BLaER1 treated with 17β-estradiol and CSF1 and Interleukin-3, amounts not matched to agents 10 nM and 100 nM (cell line): ENCODE results near the gene LDB2.

Experiments
- H3K27ac ChIP-seq, 11 experiments: shearing (Covaris generic); formaldehyde crosslinking; 2 replicates each; pipeline ENCODE4 v1.8.1; 2022
- H3K27me3 ChIP-seq, 11 experiments: shearing (Covaris generic); formaldehyde crosslinking; 2 replicates each; pipeline ENCODE4 v1.8.1; 2022
- H3K36me3 ChIP-seq, 11 experiments: shearing (Covaris generic); formaldehyde crosslinking; 2 replicates each; pipeline ENCODE4 v1.8.1; 2022
- H3K4me1 ChIP-seq, 10 experiments: shearing (Covaris generic); formaldehyde crosslinking; 2 replicates each; pipeline ENCODE4 v1.8.1; 2022
- H3K4me2 ChIP-seq, 11 experiments: shearing (Covaris generic); formaldehyde crosslinking; 2 replicates each; pipeline ENCODE4 v1.8.1; 2022
- H3K4me3 ChIP-seq, 10 experiments: shearing (Covaris generic); formaldehyde crosslinking; 2 replicates each; pipeline ENCODE4 v1.8.1; 2022
- H3K9ac ChIP-seq, 11 experiments: shearing (Covaris generic); formaldehyde crosslinking; 2 replicates each; pipeline ENCODE4 v1.8.1; 2022
- H3K9me3 ChIP-seq, 11 experiments: shearing (Covaris generic); formaldehyde crosslinking; replicated peaks in 1 of 11; 2 replicates each; pipeline ENCODE4 v1.8.1; 2022
- H4K20me1 ChIP-seq, 11 experiments: shearing (Covaris generic); formaldehyde crosslinking; 2 replicates each; pipeline ENCODE4 v1.8.1; 2022
- Cebpa-rat ChIP-seq, 11 experiments: shearing (Covaris generic); IDR thresholded peaks; 2 replicates each; pipeline ENCODE4 v1.8.1; 2022

The LDB2 gene

DNA sequence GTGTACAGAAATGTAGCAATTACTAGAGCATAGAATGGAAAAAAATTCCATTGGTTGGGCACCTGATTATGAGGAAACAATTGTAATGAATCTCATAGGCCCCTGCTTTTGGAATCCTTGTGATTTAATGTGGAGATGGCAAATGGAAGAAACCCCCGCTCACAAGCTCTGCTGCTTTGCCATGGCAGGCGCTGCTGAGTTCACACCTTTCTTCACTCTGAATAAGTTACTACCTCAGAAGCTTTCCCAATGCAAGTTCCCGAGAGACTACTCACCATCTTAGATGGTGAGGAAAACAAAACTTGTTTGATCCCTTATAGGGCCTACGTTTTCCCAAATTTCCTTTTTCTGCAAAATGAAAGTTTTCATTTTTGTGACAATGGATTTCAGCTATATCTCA lies 405.6 kb downstream of the LDB2 start:
- no peak overlapping the region for H3K9ac ChIP-seq
- no peaks in the 10 kb centered on the region for H3K4me1 ChIP-seq
- no peaks in the 10 kb centered on the region; a peak in 1 of 22 replicates for H3K36me3 ChIP-seq
- no peaks in the 10 kb centered on the region for H4K20me1 ChIP-seq
- no peak overlapping the region for H3K4me2 ChIP-seq
- no peak for TF ChIP-seq Cebpa-rat (IDR thresholded peaks at IDR 0.05)
- H3K27me3 ChIP-seq, result no peaks in the 10 kb centered on the region
- H3K4me3 ChIP-seq, result no peak overlapping the region
- H3K27ac ChIP-seq, result no peak overlapping the region
- peaks cover 0 to 12% (median 0%) of the 10 kb centered on the region in 11 experiments; a peak in 5 of 22 replicates for H3K9me3 ChIP-seq

DNA sequence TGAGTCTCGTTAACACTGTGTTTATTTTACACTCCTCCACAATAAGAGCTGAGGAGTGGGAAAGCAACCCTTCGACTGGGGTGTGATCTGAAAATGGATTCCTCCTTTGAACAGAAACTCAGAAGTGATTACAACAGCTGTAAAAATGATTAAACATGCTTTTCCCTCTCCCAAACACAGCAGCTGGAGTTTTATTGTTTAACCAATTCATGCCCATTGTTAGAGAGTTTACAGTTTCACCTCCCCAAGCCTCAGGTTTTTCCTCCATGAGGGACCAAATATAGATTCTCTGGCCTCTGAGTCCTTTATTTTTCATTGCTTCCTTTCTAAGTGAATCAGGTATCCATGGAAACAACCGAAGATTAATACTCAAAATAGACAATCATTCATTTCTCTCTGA lies 409.2 kb downstream of the LDB2 start:
- H3K4me3 ChIP-seq, result no peak overlapping the region
- H3K4me2 ChIP-seq, result no peak overlapping the region
- H3K27me3 ChIP-seq, result no peaks in the 10 kb centered on the region
- H3K27ac ChIP-seq, result no peak overlapping the region
- H3K36me3 ChIP-seq, result no peaks in the 10 kb centered on the region; a peak in 1 of 22 replicates
- no peaks in the 10 kb centered on the region for H4K20me1 ChIP-seq
- H3K9ac ChIP-seq, result no peak overlapping the region
- no peak for TF ChIP-seq Cebpa-rat (IDR thresholded peaks at IDR 0.05)
- H3K9me3 ChIP-seq, result peaks cover 0 to 18% (median 0%) of the 10 kb centered on the region in 11 experiments; a peak in 5 of 22 replicates
- no peaks in the 10 kb centered on the region for H3K4me1 ChIP-seq

DNA sequence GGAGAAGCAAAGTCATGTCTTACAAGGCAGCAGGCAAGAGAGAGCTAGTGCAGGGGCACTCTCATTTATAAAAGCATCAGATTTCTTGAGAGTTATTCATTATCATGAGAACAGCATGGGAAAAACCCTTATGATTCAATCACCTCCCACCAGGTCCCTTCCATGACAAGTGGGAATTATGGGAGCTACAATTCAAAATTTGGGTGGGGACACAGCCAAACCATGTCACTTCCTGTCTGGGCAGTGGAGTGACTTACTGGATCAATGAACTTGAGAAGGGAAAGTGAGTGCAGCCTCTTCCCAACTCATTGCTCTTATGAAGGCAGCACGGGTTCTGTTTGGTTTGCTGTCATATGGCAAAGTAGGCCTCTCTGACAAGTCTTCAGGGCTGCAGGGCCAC lies 410.4 kb downstream of the LDB2 start:
- no peak overlapping the region for H3K27ac ChIP-seq
- H3K4me1 ChIP-seq, result no peaks in the 10 kb centered on the region
- H3K4me2 ChIP-seq, result no peak overlapping the region
- no peaks in the 10 kb centered on the region for H4K20me1 ChIP-seq
- H3K36me3 ChIP-seq, result no peaks in the 10 kb centered on the region; a peak in 1 of 22 replicates
- H3K9me3 ChIP-seq, result peaks cover 0 to 18% (median 0%) of the 10 kb centered on the region in 11 experiments; a peak in 5 of 22 replicates
- no peak for TF ChIP-seq Cebpa-rat (IDR thresholded peaks at IDR 0.05)
- H3K9ac ChIP-seq, result no peak overlapping the region
- no peaks in the 10 kb centered on the region for H3K27me3 ChIP-seq
- no peak overlapping the region for H3K4me3 ChIP-seq

DNA sequence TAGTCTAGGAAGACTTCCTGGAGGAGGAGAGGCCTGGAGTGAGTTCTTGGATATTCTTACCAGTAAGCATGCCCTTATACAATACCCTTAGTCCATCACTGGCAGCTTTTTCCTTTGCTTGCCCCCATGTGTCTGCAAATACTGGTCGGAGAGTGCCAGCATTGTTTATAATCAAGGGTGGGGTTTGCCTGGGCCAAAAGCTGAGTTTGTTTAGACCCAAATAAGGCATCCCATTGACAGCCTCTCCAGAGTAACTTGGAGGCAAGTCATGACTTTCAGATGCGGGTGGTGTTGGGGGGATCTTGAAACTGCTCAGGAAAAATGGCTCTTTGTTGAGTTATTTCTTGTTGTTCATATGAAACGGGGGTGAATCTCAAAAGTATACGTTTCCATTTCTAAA lies 413.7 kb downstream of the LDB2 start:
- H3K9ac ChIP-seq, result no peak overlapping the region
- no peak overlapping the region for H3K4me2 ChIP-seq
- H3K9me3 ChIP-seq, result peaks cover 0 to 12% (median 0%) of the 10 kb centered on the region in 11 experiments; a peak in 5 of 22 replicates
- H3K4me1 ChIP-seq, result no peaks in the 10 kb centered on the region
- no peaks in the 10 kb centered on the region for H3K27me3 ChIP-seq
- H3K36me3 ChIP-seq, result no peaks in the 10 kb centered on the region; a peak in 1 of 22 replicates
- no peak for TF ChIP-seq Cebpa-rat (IDR thresholded peaks at IDR 0.05)
- H4K20me1 ChIP-seq, result no peaks in the 10 kb centered on the region
- H3K27ac ChIP-seq, result no peak overlapping the region
- no peak overlapping the region for H3K4me3 ChIP-seq

DNA sequence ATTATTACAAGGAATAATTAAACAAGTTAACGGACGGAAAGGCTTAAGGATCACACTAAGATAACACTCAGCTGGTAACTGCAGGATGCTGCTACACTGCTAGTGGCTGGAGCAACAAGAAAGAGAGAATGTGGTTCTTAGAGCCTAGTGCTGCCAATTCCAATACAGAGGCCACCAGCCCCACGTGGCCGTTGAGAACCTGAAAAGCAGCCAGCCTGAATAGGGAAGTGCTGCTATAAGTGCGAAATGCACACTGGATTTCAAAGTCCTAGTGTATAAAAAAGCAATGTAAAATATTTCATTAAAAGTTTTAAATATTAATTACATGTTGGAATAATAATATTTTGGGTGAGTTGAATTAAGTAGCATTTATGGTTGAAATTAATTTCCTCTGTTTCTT lies 414.9 kb downstream of the LDB2 start:
- Histone ChIP-seq H3K9ac (no peak overlapping the region), H3K27me3 (no peaks in the 10 kb centered on the region), H4K20me1 (no peaks in the 10 kb centered on the region), H3K4me1 (no peaks in the 10 kb centered on the region), H3K27ac (no peak overlapping the region), H3K4me2 (no peak overlapping the region), H3K4me3 (no peak overlapping the region), H3K9me3 (peaks cover 0 to 11% (median 0%) of the 10 kb centered on the region in 11 experiments; a peak in 5 of 22 replicates), H3K36me3 (no peaks in the 10 kb centered on the region; a peak in 1 of 22 replicates)
- TF ChIP-seq Cebpa-rat (IDR thresholded peaks at IDR 0.05), result no peak

DNA sequence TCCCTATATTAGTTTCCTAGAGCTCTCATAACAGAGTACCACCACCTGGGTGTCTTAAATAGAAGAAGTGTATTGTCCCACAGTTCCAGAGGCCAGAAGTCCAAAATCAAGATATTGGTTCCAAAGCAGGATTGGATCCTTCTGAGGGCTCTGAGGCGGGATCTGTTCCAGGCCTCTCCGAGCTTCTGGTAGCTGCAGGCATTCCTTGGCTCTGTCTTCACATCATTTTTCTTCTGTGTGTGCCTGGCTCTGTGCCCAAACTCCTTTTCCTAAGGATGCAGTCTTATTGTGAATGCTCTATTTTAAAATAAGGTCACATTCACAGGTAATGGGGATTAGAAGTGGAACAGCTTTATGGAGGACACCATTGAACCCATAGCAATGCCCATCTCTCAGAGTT lies 418.4 kb downstream of the LDB2 start:
- Histone ChIP-seq H3K9me3 (peaks cover 0 to 10% (median 7%) of the 10 kb centered on the region in 11 experiments; a peak in 15 of 22 replicates), H3K4me1 (no peaks in the 10 kb centered on the region), H3K27ac (no peak overlapping the region), H3K4me3 (no peak overlapping the region), H4K20me1 (no peaks in the 10 kb centered on the region), H3K9ac (no peak overlapping the region), H3K27me3 (no peaks in the 10 kb centered on the region), H3K36me3 (no peaks in the 10 kb centered on the region), H3K4me2 (no peak overlapping the region)
- no peak for TF ChIP-seq Cebpa-rat (IDR thresholded peaks at IDR 0.05)

DNA sequence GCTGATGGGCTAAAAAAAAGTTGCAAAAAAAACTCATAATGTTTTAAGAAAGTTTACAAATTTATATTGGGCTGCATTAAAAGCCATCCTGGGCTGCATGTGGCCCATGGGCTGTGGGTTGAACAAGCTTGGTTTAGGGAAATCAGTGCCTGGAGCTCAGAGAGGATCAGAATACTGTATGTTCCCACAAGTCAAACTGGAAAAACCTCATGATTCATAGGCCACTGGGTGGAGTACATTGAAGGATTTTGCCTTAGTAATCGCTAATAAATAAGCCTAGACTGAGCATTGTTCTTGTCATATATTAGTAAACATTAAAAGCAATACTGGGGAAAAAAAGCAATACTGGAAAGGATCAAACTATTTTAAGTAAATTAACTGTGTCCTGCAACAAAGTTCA lies 425.9 kb downstream of the LDB2 start:
- peaks cover 18 to 30% (median 27%) of the 10 kb centered on the region in 11 experiments; a peak in 21 of 22 replicates for H3K9me3 ChIP-seq
- no peak overlapping the region for H3K27ac ChIP-seq
- no peaks in the 10 kb centered on the region for H3K27me3 ChIP-seq
- no peaks in the 10 kb centered on the region for H3K36me3 ChIP-seq
- no peak overlapping the region for H3K4me3 ChIP-seq
- no peak for TF ChIP-seq Cebpa-rat (IDR thresholded peaks at IDR 0.05)
- no peaks in the 10 kb centered on the region for H3K4me1 ChIP-seq
- no peak overlapping the region for H3K4me2 ChIP-seq
- no peak overlapping the region for H3K9ac ChIP-seq
- H4K20me1 ChIP-seq, result no peaks in the 10 kb centered on the region

DNA sequence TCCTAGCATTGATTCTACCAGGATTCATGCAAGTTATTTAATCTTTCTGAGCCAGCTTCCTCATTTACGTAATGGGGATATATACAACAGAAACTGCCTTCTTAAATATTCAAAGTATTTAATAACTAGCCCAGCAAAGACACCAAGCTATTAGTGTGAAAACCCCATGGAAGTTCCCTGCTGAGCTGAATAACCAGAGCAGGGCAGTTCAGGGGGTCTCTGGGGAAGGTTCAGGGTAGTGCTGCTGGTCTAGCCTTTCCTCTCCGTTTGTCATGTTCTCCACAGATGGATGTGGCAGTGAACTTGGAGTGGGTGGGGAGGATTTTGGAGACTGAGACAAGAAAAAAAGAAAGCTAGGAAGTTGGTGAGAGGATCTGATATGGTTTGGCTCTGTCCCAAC lies 431.4 kb downstream of the LDB2 start:
- Histone ChIP-seq H3K4me1 (no peaks in the 10 kb centered on the region), H3K36me3 (no peaks in the 10 kb centered on the region), H3K4me2 (no peak overlapping the region), H3K27ac (no peak overlapping the region), H3K9me3 (peaks cover under 1 to 6% (median 2%) of the 10 kb centered on the region in 11 experiments; a peak in 12 of 22 replicates), H3K27me3 (no peaks in the 10 kb centered on the region), H4K20me1 (no peaks in the 10 kb centered on the region), H3K4me3 (no peak overlapping the region), H3K9ac (no peak overlapping the region)
- no peak for TF ChIP-seq Cebpa-rat (IDR thresholded peaks at IDR 0.05)

DNA sequence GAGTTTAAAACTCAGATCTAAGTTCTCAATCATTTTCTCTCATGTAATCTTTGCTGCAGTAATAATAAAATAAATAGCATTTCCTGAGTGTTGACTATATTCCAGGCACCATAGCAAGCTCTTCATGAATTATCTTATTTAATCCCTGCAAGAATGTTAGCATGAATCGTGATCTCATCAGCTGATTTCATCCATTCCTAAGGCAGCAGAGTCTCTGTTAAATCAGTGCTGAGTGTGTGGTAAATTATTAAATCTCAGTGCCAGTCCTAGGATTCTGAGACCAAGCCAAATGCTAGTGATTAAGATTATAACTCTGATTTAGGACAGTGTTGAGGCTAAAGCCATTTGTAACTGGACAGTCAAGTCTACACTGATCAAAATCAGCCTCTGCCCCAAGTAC lies 431.9 kb downstream of the LDB2 start:
- H3K27me3 ChIP-seq, result no peaks in the 10 kb centered on the region
- H3K36me3 ChIP-seq, result no peaks in the 10 kb centered on the region
- no peak overlapping the region for H3K27ac ChIP-seq
- no peaks in the 10 kb centered on the region for H3K4me1 ChIP-seq
- H3K9ac ChIP-seq, result no peak overlapping the region
- H3K4me3 ChIP-seq, result no peak overlapping the region
- no peak overlapping the region for H3K4me2 ChIP-seq
- H3K9me3 ChIP-seq, result 0 out of 22 replicates have a peak, but pooled peaks cover 0 to 1% (median 0%) of the 10 kb centered on the region in 11 experiments
- no peaks in the 10 kb centered on the region for H4K20me1 ChIP-seq
- TF ChIP-seq Cebpa-rat (IDR thresholded peaks at IDR 0.05), result no peak

DNA sequence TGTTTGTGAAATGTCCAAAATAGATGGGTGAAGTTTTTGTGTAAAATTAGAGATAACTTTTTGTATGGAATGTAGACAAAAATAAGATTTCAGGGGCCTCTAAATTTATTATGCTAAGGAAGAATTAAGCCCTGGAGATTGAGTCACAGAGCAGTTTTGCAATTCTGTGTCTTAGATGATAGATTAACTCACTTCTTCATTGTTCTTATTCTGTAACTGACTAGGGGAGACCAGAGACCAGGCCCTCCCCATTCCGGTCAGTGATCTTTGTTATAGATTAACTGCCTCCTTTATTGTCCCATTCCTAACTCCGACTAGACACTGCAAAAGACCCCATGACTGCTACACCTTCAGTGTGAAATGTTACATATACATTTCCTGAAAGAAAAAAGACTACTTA lies 433.8 kb downstream of the LDB2 start:
- no peak overlapping the region for H3K9ac ChIP-seq

More for the DNA sequence above, 433.8 kb downstream of the LDB2 start:
- H3K9me3 ChIP-seq, result no peaks in the 10 kb centered on the region
- no peaks in the 10 kb centered on the region for H4K20me1 ChIP-seq
- no peaks in the 10 kb centered on the region for H3K27me3 ChIP-seq
- no peak overlapping the region for H3K27ac ChIP-seq
- no peaks in the 10 kb centered on the region for H3K36me3 ChIP-seq
- no peak overlapping the region for H3K4me3 ChIP-seq
- no peaks in the 10 kb centered on the region for H3K4me1 ChIP-seq
- no peak for TF ChIP-seq Cebpa-rat (IDR thresholded peaks at IDR 0.05)
- no peak overlapping the region for H3K4me2 ChIP-seq
